AG09309 (cell line): ENCODE data around the gene IQGAP1.

Source experiments
- DNase-seq: peaks from one replicate; pipeline ENCODE4 v3.0.0-alpha.2; 2010; ENCODE audit warnings: low read depth
- H3K4me3 ChIP-seq: 2 replicates; pipeline ENCODE4 v1.5.1; 2011; ENCODE audit warnings: mild to moderate bottlenecking, low read depth, low read length, moderate library complexity; ENCODE audit not compliant: control insufficient read depth
- TF ChIP-seq, protein P1 (sequence below): IDR thresholded peaks from 2 replicates; pipeline ENCODE4 v1.5.1; 2011; ENCODE audit warnings: mild to moderate bottlenecking, low read depth, low read length, inconsistent platforms; ENCODE audit not compliant: insufficient read depth, control insufficient read depth; ENCODE audit errors: missing control alignments

IQGAP1 gene

DNA sequence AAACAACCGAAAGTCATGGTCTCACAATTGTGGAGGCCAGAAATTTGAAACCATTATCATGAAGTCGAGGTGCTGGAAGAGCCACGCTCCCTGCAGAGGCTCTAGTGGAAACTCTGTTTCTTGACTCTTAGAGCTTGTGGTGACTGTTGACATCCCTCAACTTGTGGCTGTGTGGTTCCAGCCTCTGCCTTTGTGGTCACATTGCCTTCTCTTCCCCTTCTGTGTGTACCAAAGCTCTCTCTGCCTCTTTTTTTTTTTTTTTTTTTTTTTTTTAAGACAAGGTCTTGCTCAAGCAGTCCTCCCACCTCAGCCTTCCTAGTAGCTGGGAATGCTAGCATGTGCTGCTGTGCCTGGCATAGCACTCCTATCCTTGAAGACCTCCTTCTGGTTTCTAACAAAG lies 93.0 kb downstream of the IQGAP1 start:
- TF ChIP-seq, protein P1, sequence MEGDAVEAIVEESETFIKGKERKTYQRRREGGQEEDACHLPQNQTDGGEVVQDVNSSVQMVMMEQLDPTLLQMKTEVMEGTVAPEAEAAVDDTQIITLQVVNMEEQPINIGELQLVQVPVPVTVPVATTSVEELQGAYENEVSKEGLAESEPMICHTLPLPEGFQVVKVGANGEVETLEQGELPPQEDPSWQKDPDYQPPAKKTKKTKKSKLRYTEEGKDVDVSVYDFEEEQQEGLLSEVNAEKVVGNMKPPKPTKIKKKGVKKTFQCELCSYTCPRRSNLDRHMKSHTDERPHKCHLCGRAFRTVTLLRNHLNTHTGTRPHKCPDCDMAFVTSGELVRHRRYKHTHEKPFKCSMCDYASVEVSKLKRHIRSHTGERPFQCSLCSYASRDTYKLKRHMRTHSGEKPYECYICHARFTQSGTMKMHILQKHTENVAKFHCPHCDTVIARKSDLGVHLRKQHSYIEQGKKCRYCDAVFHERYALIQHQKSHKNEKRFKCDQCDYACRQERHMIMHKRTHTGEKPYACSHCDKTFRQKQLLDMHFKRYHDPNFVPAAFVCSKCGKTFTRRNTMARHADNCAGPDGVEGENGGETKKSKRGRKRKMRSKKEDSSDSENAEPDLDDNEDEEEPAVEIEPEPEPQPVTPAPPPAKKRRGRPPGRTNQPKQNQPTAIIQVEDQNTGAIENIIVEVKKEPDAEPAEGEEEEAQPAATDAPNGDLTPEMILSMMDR = no peak
- H3K4me3 ChIP-seq = no peak overlapping the region
- no peak for DNase-seq

DNA sequence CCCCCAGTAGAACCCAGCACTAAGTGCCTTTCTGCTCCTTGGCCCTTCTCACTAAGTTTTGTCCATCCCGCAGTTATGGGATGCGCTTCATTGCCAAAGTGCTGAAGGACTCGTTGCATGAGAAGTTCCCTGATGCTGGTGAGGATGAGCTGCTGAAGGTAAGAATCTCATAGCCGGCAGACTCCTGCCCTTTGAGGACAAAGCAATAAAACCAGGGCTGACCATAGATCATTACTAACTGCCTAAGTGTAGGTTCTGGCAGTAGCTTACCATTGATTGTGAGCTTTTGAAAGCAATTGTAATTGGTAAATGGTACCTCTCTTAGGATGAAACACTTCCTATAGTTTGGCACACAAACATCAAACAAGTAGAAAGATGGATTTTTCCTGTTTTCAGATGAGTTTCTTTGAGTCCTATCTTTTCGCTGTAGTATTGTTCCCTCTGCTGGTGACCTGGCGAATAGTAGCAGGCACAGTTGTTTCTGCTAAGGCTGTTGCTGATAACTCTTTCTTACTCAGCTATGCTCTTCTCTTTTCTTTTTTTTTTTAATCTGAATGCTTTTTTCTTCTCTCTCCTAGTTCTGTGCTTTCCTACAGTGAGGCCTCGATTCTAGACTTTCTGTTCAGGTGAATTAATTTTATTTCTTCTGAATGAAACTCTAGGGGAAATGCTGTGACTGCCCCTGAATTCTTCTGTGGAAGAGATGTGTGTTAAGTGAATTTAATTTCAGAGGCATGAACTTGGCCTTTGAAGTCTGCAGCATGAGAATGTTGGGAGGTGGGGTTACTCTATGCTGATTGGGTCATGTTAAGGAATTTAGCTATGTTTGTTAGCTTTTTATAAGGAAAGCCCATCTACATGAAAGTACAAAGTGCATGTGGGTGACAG lies 94.3 kb downstream of the IQGAP1 start:
- TF ChIP-seq, protein P1 = peak; percentile 78
- H3K4me3 ChIP-seq = no peak overlapping the region
- peak; percentile 40 for DNase-seq

DNA sequence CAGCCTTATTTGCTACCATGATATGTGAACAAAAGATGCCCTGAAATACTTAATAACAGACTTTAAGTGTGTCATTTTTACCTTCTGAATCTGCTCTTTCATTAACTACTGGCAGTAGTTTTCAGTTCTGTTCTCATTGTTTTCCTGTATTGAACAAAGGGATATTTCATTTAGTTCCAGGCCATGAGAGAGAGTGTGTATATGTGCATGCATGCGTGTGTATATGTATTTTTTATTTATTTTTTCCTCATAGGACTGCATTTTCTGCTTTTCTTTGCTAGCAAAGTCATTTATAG lies 94.9 kb downstream of the IQGAP1 start:
- no peak overlapping the region for H3K4me3 ChIP-seq
- TF ChIP-seq, protein P1 = no peak
- DNase-seq = no peak

DNA sequence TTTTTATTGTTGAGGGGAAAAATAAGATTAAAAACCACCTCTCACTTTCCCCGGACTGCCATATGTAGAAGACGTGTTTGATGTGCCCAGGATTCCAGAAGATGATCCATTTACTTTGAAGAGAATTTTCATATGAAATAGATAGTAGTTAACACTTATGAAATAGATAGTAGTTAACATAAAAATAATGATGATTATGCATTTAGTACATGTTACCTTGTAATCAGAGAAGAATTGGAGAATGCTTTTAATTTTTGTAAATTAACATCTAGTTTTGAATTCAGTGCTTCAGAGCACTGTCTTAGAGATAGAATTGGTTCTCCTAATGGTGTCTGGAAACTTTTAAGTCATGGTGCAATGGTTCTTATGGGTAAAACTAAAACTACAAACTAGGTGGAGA lies 95.6 kb downstream of the IQGAP1 start:
- H3K4me3 ChIP-seq = no peak overlapping the region
- no peak for DNase-seq
- TF ChIP-seq, protein P1 = no peak

DNA sequence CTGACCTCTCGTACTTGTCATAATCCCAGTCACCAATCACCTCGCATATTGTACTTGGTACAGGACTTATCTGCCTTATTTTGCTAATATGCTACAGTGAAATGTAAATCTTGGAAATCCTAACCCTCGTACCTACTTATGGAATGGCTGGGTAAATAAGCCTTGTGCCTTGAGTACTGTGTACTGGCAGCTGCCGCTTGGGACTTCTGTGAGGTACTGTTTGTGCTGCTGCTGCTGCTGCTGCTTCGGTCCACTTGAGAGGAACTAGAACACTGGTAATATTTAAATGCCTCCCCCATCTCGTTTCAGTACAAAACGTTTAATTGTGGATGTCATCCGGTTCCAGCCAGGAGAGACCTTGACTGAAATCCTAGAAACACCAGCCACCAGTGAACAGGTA lies 99.1 kb downstream of the IQGAP1 start:
- TF ChIP-seq, protein P1 = no peak
- DNase-seq = no peak
- no peak overlapping the region for H3K4me3 ChIP-seq

DNA sequence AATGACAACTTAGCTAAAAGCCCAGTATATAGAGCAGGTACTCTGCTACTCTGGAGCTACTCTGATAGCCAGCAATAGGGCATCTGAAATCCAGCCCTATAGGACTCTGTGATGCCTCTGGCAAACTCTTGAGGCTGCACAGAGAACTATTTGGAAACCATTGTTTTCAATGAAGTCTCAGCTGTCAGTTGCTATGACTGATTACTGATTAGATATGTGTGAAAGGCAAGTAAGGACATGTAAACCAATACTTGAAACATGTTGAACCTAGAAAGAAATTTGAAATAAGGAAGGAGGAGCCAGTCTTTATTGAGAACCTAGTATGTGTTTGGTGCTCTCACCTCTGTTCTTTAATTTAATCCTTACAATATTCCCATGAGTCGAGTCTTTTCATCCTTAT lies 101.5 kb downstream of the IQGAP1 start:
- H3K4me3 ChIP-seq = no peak overlapping the region
- TF ChIP-seq, protein P1 = no peak
- DNase-seq = no peak
